ENCODE measurements around the gene FAM177A1. TPM values are rescaled to one million over a fixed set of nuclear protein-coding genes. Genes with fewer than 3 reads are reported as not detected.
"Not testable (repeated sequence)": the region's sequence is repeated elsewhere in the genome, so short reads cannot be mapped to it uniquely, and the experiment has no call there.

Gene FAM177A1
- total RNA-seq, 1 experiment from 2014 or later, result 46.7 TPM

- TF ChIP-seq CTCF (IDR thresholded peaks at IDR 0.05) (no peak), TCF7L2 (IDR thresholded peaks at IDR 0.05; ENCODE audit: low read depth, low read length) (no peak)
- TF ChIP-seq, protein P1, sequence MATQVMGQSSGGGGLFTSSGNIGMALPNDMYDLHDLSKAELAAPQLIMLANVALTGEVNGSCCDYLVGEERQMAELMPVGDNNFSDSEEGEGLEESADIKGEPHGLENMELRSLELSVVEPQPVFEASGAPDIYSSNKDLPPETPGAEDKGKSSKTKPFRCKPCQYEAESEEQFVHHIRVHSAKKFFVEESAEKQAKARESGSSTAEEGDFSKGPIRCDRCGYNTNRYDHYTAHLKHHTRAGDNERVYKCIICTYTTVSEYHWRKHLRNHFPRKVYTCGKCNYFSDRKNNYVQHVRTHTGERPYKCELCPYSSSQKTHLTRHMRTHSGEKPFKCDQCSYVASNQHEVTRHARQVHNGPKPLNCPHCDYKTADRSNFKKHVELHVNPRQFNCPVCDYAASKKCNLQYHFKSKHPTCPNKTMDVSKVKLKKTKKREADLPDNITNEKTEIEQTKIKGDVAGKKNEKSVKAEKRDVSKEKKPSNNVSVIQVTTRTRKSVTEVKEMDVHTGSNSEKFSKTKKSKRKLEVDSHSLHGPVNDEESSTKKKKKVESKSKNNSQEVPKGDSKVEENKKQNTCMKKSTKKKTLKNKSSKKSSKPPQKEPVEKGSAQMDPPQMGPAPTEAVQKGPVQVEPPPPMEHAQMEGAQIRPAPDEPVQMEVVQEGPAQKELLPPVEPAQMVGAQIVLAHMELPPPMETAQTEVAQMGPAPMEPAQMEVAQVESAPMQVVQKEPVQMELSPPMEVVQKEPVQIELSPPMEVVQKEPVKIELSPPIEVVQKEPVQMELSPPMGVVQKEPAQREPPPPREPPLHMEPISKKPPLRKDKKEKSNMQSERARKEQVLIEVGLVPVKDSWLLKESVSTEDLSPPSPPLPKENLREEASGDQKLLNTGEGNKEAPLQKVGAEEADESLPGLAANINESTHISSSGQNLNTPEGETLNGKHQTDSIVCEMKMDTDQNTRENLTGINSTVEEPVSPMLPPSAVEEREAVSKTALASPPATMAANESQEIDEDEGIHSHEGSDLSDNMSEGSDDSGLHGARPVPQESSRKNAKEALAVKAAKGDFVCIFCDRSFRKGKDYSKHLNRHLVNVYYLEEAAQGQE (IDR thresholded peaks at IDR 0.05; ENCODE audit: insufficient read depth in 1 of 2, low read depth in 2 of 2, low read length in 1 of 2), result no peak
- no peak overlapping the region for H3K4me3 ChIP-seq (ENCODE audit: low read depth in 2 of 2, low read length in 2 of 2)
- peaks cover 5% of the 10 kb centered on the region; the same call in 1 of the 2 replicates for H3K4me1 ChIP-seq (ENCODE audit: control insufficient read depth, insufficient read depth, low read length)
- in situ Hi-C loops (cut with HindIII; ENCODE audit: low pct_unique_long_range_greater_than_20kb, low sequenced_read_pairs), result no loop called here
- no peaks in the 10 kb centered on the region; the same call in 1 of the 2 replicates for H3K36me3 ChIP-seq (ENCODE audit: control insufficient read depth, insufficient read depth, low read length)
- no peak for DNase-seq (ENCODE audit: low read depth, low spot score)
- intact Hi-C loops (cut with micrococcal nuclease; ENCODE audit: unreplicated experiment), result no loop called here
- ChIA-PET CTCF (no interaction called here), POLR2A (no interaction called here)
- H3K9me3 ChIP-seq (ENCODE audit: control insufficient read depth, insufficient read depth, low read depth, low read length), result no peaks in the 10 kb centered on the region
- no peak for ATAC-seq
- BruUV-seq (replicated peaks), result no TSS peak
- no peak overlapping the region for H3K27ac ChIP-seq (ENCODE audit: low read length)
- H3K27me3 ChIP-seq (ENCODE audit: control insufficient read depth, insufficient read depth, low read length), result no peaks in the 10 kb centered on the region
Observed at GRCh38 chr14:35052637-35053036, 6.6 kb downstream of the FAM177A1 start.

- H3K4me3 ChIP-seq (ENCODE audit: low read depth in 2 of 2, low read length in 2 of 2); BruUV-seq (replicated peaks); H3K36me3 ChIP-seq (ENCODE audit: control insufficient read depth, insufficient read depth, low read length); H3K9me3 ChIP-seq (ENCODE audit: control insufficient read depth, insufficient read depth, low read depth, low read length); CTCF ChIA-PET; intact Hi-C loops (cut with micrococcal nuclease; ENCODE audit: unreplicated experiment); in situ Hi-C loops (cut with HindIII; ENCODE audit: low pct_unique_long_range_greater_than_20kb, low sequenced_read_pairs); H3K4me1 ChIP-seq (ENCODE audit: control insufficient read depth, insufficient read depth, low read length); ATAC-seq; H3K27ac ChIP-seq (ENCODE audit: low read length); H3K27me3 ChIP-seq (ENCODE audit: control insufficient read depth, insufficient read depth, low read length); DNase-seq (ENCODE audit: low read depth, low spot score): not testable (repeated sequence)
- POLR2A ChIA-PET, result interaction anchor here (0.7 kb wide), 1 partner anchor 11 kb away, joined by 14 read pairs; no protein-coding TSS in a partner anchor
Observed at GRCh38 chr14:35061113-35061791, 15.2 kb downstream of the FAM177A1 start.

DNA sequence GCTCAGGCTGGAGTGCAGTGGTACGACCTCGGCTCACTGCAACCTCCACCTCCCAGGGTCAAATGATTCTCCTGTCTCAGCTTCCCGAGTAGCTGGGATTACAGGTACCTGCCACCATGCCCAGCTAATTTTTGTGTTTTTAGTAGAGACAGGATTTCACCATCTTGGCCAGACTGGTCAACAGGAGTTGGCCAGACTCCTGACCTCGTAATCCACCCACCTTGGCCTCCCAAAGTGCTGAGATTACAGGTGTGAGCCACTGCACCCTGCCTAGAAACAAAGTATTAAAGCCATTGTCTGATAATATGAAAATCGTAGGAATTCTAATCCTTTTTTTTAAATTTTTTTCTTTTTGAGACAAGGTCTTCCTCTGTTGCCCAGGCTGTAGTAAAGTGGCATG is 19.7 kb downstream of the FAM177A1 start:
- intact Hi-C loops (cut with micrococcal nuclease; ENCODE audit: unreplicated experiment); H3K27ac ChIP-seq (ENCODE audit: low read length); H3K36me3 ChIP-seq (ENCODE audit: control insufficient read depth, insufficient read depth, low read length); POLR2A ChIA-PET; H3K9me3 ChIP-seq (ENCODE audit: control insufficient read depth, insufficient read depth, low read depth, low read length); in situ Hi-C loops (cut with HindIII; ENCODE audit: low pct_unique_long_range_greater_than_20kb, low sequenced_read_pairs); H3K27me3 ChIP-seq (ENCODE audit: control insufficient read depth, insufficient read depth, low read length); DNase-seq (ENCODE audit: low read depth, low spot score); H3K4me3 ChIP-seq (ENCODE audit: low read depth in 2 of 2, low read length in 2 of 2); H3K4me1 ChIP-seq (ENCODE audit: control insufficient read depth, insufficient read depth, low read length); BruUV-seq (replicated peaks); ATAC-seq: not testable (repeated sequence)
- CTCF ChIA-PET, result interaction anchor here (0.6 kb wide), 2 partner anchors 232 to 302 kb away, joined by 5 to 6 read pairs; no protein-coding TSS in a partner anchor
